ENCODE results near the gene IL17B. TPM values are rescaled to one million over a fixed set of nuclear protein-coding genes. Genes with fewer than 3 reads are reported as not detected.
A peak's percentile ranks its signal among the peaks of the same experiment; 100 is the strongest.

The IL17B gene
- total and polyA plus RNA-seq, 9 of the 15 experiments (the other 6 are each of a cell fraction or from before 2014, with no cell fraction given): 0.28 to 2.6 (median 0.53) TPM; not detected in 2

DNA sequence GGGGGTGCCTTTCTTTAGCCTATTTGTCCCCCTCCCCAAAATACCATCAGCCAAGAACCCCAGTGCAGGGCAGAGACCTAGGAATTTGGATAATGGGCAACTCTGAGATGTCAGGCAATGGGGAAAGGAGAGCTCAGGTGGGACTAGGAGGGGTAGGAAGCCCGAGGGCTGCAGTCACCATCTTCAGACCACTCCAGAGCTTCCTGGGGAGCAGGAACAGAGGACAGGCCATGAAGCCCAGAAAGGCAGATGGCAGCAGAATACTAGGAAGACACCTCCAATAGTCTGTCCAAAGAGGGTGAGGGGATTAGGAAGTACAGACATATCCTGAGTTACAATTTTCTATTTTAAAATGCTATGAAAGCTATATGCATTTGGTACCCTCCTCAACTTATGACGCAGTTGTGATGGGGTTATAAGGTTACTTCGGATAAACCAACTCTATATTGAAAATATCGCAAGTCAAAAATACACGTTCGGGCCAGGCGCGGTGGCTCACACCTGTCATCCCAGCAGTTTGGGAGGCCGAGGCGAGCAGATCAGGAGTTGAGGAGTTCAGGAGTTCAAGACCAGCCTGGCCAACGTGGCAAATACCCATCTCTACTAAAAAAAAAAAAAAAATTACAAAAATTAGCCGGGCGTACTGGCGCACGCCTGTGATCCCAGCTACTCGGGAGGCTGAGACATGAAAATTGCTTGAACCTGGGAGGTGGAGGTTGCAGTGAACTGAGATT lies 34.6 kb upstream of the IL17B start (continued):
- TF ChIP-seq HOXB6 (CRISPR knock-in tag; IDR thresholded peaks at IDR 0.05; ENCODE audit: borderline replicate concordance): no peak

- intact Hi-C loops (cut with micrococcal nuclease) (no loop called here), in situ Hi-C loops (cut with MboI) (no loop called here)
- BruUV-seq (replicated peaks): no TSS peak
- WGBS (ENCODE audit: insufficient coverage, low coverage, missing lambda C conversion rate): 66% methylated on average over 8 of the region's 8 CpGs
- DNase-seq (ENCODE audit: extremely low read depth in 1 of 4, low spot score in 3 of 4) (no peak), ATAC-seq (peak; percentile 30; the same call in 2 of the 3 replicates), FAIRE-seq (no peak)
- Histone ChIP-seq H3K4me1 (replicated peaks in 1 of 2; ENCODE audit: control insufficient read depth in 2 of 2, insufficient read depth in 2 of 2, low read length in 2 of 2) (peaks cover 0 to 4% of the 10 kb centered on the region in 2 experiments; a peak in 2 of 5 replicates), H3K4me3 (no peak overlapping the region), H3K27me3 (ENCODE audit: control insufficient read depth in 2 of 2, insufficient read depth in 2 of 2, low read length in 2 of 2) (peaks cover 0 to 8% of the 10 kb centered on the region in 2 experiments; a peak in 1 of 5 replicates), H3K27ac (ENCODE audit: extremely low read depth, low read depth, low read length) (no peak overlapping the region), H3K36me3 (ENCODE audit: control insufficient read depth, insufficient read depth, low read length) (no peaks in the 10 kb centered on the region), H3K4me2 (ENCODE audit: insufficient read depth, low read length) (no peak overlapping the region), H4K20me1 (replicated peaks; ENCODE audit: control insufficient read depth, insufficient read depth, low read length) (no peaks in the 10 kb centered on the region), H2AFZ (ENCODE audit: low read depth, low read length) (no peak overlapping the region; the same call in 1 of the 2 replicates), H3K9me1 (ENCODE audit: control insufficient read depth, insufficient read depth, low read length) (no peaks in the 10 kb centered on the region), H3K79me2 (ENCODE audit: control insufficient read depth, insufficient read depth, low read length) (no peaks in the 10 kb centered on the region), H3K9ac (ENCODE audit: insufficient read depth in 1 of 2, low read depth in 2 of 2, low read length in 2 of 2) (0 out of 4 replicates have a peak overlapping the region, but pooled peaks of 1 of the 2 experiments have one; percentile 14), H3K9me3 (replicated peaks; ENCODE audit: control insufficient read depth, insufficient read depth, low read depth, low read length) (no peaks in the 10 kb centered on the region)
- CTCF ChIA-PET (ENCODE audit: low intra/inter-chr PET ratio): no interaction called here
- POLR2A ChIA-PET: interaction anchor here (0.9 to 1.0 kb wide), 3 partner anchors 8 to 19 kb away, joined by 3 to 4 read pairs (median 3); no protein-coding TSS in a partner anchor
- TF ChIP-seq ZNF717 (CRISPR knock-in tag; IDR thresholded peaks at IDR 0.05) (no peak), FOXA1 (IDR thresholded peaks at IDR 0.05; ENCODE audit: borderline replicate concordance) (no peak), NFE2L1 (tag; IDR thresholded peaks at IDR 0.05; ENCODE audit: borderline replicate concordance, low read depth) (no peak), FUS (optimal IDR thresholded peaks at IDR 0.05; ENCODE audit: low read depth, low read length) (no peak), ZFP36 (IDR thresholded peaks at IDR 0.05; ENCODE audit: low read depth, low read length, partially characterized antibody) (no peak), CAMTA2 (CRISPR knock-in tag; conservative IDR thresholded peaks at IDR 0.05) (no peak), ZFPM2 (CRISPR knock-in tag; IDR thresholded peaks at IDR 0.05) (no peak), GABPA (tag; conservative IDR thresholded peaks at IDR 0.05; ENCODE audit: low read depth) (no peak), BRF2 (IDR thresholded peaks at IDR 0.05; ENCODE audit: borderline replicate concordance, insufficient read depth, insufficient read length) (no peak), MECOM (CRISPR knock-in tag; IDR thresholded peaks at IDR 0.05) (no peak), ARID1B (IDR thresholded peaks at IDR 0.05) (no peak), HNRNPLL (IDR thresholded peaks at IDR 0.05; ENCODE audit: low read depth, low read length, poor library complexity, severe bottlenecking) (no peak), C11orf30 (IDR thresholded peaks at IDR 0.05; ENCODE audit: low read depth) (no peak), ARID2 (IDR thresholded peaks at IDR 0.05) (no peak), MYNN (IDR thresholded peaks at IDR 0.05) (no peak), MYNN (CRISPR knock-in tag; IDR thresholded peaks at IDR 0.05) (no peak), PURB (CRISPR knock-in tag; IDR thresholded peaks at IDR 0.05; ENCODE audit: low read depth) (no peak), NCOA2 (IDR thresholded peaks at IDR 0.05; ENCODE audit: partially characterized antibody in 2 of 2) (no peak)
Observed at GRCh38 chr5:149412783-149413476, 33.8 kb upstream of the IL17B start.

Data from K562 (cell line).